Heart left ventricle (tissue), 16 donors: ENCODE results near the gene NAP1L4. TPM values are rescaled to one million over a fixed set of nuclear protein-coding genes. Genes with fewer than 3 reads are reported as not detected.
A peak's percentile ranks its signal among the peaks of the same experiment; 100 is the strongest.

Experiments
- ATAC-seq, 4 donors: fragments of 200-7000 bp; cut with Tn5 transposase; one replicate each; pipeline ENCODE4 v1.9.1; 2020 to 2022; ENCODE audit warnings: moderate library complexity in 4 of 4, mild to moderate bottlenecking in 3 of 4, moderate number of reproducible peaks in 1 of 4
- DNase-seq, 5 donors: peaks; one replicate each; pipeline ENCODE4 v3.0.0-alpha.2; 2020
- H3K27ac ChIP-seq, 12 donors: fragments of 200-600 bp; sonication (generic) in 4 of 12; one replicate each; pipeline versions ENCODE4 v1.5.0 to v1.8.0; 2016 to 2022; ENCODE audit warnings: mild to moderate bottlenecking in 2 of 12
- H3K27me3 ChIP-seq, 9 donors: fragments of 200-600 bp; sonication (generic) in 2 of 9; one replicate each; pipeline versions ENCODE4 v1.5.1 to v1.8.0; 2016 to 2022; ENCODE audit warnings: mild to moderate bottlenecking in 3 of 9
- H3K36me3 ChIP-seq, 9 donors: fragments of 200-600 bp; sonication (generic) in 2 of 9; one replicate each; pipeline versions ENCODE4 v1.5.0 to v1.8.0; 2018 to 2022; ENCODE audit warnings: mild to moderate bottlenecking in 2 of 9
- H3K4me1 ChIP-seq, 12 donors: fragments of 200-600 bp; sonication (generic) in 4 of 12; one replicate each; pipeline versions ENCODE4 v1.5.0 to v1.8.0; 2016 to 2022; ENCODE audit warnings: mild to moderate bottlenecking in 3 of 12
- H3K4me3 ChIP-seq, 12 donors: fragments of 200-600 bp; sonication (generic) in 4 of 12; one replicate each; pipeline versions ENCODE4 v1.5.0 to v1.8.0; 2017 to 2022; ENCODE audit warnings: mild to moderate bottlenecking in 9 of 12, moderate library complexity in 4 of 12
- H3K9me3 ChIP-seq, 12 donors: fragments of 200-600 bp; sonication (generic) in 4 of 12; one replicate each; pipeline versions ENCODE4 v1.5.0 to v1.8.0; 2016 to 2022; ENCODE audit warnings: mild to moderate bottlenecking in 1 of 12
- POLR2A ChIP-seq, 2 donors: fragments of 450-650 bp; IDR thresholded peaks; one replicate each; pipeline ENCODE4 v1.6.1; 2017; ENCODE audit warnings: antibody characterized with exemption in 2 of 2, mild to moderate bottlenecking in 2 of 2, moderate library complexity in 2 of 2
- WGBS, 4 donors: extraction: QIAGEN DNeasy Blood & Tissue Kit in 2 of 4; methylation state at CpG; one replicate each; pipeline versions ENCODE4 v1.1.5 to v1.1.7; 2013 to 2018; 5-methylcytosine and 5-hydroxymethylcytosine counted together
- intact Hi-C, 10 donors: fragments of 100-400 bp; cut with DNase I; formaldehyde crosslinking; loops; one replicate each; pipeline versions ENCODE4 v1.11.1 to v1.14.2; 2022
- polyA plus RNA-seq, 2 donors: library from polyadenylated mRNA; stranded (reverse); fragments of 200-250 nt; gene quantifications; one replicate each; pipeline ENCODE4 v1.2.3, GENCODE V29; 2013
- total RNA-seq, 9 donors: library from RNA; depleted of rRNA in 2 of 9; stranded (reverse); fragments of >200 nt in 2 of 9; fragmentation: NEBNext Ultra II Directional in 3 of 9; extraction: Animal tissue kit (Norgen Biotek cat#: 25700) in 3 of 9; gene quantifications; one replicate each; pipeline versions ENCODE4 v1.1.0 to v1.2.4, GENCODE V29; 2016 to 2023
- TF ChIP-seq, protein P1 (sequence below), 12 donors: fragments of 200-600 bp; sonication (generic) in 4 of 12; IDR thresholded peaks; one replicate each; pipeline versions ENCODE4 v1.5.0 to v1.8.0; 2018 to 2022; ENCODE audit warnings: antibody characterized with exemption in 12 of 12, mild to moderate bottlenecking in 5 of 12
- donor health status: ischemic (EF 13 %, LVEDD 7.1; RV severe dilation, severe dysfunction).
- donor health status: healthy with polysubstance abuse.
- donor health status: DM: no; HTN: yes; CAD: no.
- donor health status: DM: no; HTN: no; CAD: no.
- donor health status: ischemic (EF 25% LVEDD 6.9; RV normal size, moderate dysfunction).
- donor health status: ischemic (EF 25% LVEDD 5.7; RV mildly dilated, moderate dysfunction).
- donor health status: healthy.
- donor health status: DM: yes; HTN: yes; CAD: no.
- donor health status: ischemic (EF 35%, LVEDD 5.7; RV mildly dilated, moderate dysfunction).
- donor health status: nonischemic (EF 11% LVEDD 7.7; RV severe dilation, severe dysfunction).
- donor health status: DM: yes; HTN: yes; CAD: no.
- donor health status: PGD.
- donor health status: ischemic (EF 29% LVEDD 5.4; RV normal size, mild dysfunction).
- donor health status: nonischemic (EF 23%, LVEDD 6.1; RV moderate dilation, normal function).

Gene NAP1L4
- total and polyA plus RNA-seq, 11 donors, result 119 to 216 (median 167) TPM

DNA sequence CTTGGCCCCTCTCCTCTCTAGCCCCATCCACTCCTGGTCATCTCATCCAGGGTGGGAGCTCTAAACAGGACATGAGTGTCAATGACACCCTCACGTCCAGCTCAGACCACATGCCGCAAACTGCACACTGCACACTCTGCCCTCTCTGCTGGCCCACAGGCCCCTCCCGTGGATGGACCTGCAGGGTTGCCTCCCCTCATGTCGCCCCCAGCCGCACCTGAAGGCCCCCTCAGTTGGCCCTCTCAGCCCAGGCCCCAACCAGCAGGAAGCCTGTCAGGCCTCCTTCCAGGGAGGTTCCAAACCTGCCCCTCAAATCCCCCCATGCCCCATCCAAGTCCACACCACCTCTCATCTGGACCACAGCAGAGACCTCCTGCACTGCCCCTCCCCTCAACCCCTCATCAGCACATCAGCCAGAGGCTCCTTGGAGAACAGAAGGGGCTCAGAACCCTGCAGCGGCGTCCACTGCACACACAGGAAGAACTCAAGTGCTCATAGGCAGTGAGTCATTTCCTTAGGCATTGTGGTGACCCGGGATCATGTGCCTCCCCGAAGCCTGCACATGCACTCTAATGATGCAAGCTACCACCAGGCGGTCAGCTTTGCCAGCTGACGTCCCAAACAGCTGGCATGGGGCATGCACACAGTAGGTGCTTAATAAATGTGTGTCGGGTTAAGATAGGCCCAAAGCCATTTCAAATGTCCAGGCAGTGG is 93.6 kb downstream of the NAP1L4 start:
- 57 to 70% (median 66%) methylated on average over 9 to 12 of the region's 12 CpGs for WGBS, 4 donors
- Histone ChIP-seq H3K36me3 (no peaks in the 10 kb centered on the region), H3K4me1 (peaks cover 0 to 54% (median 17%) of the 10 kb centered on the region in 12 donors), H3K9me3 (no peaks in the 10 kb centered on the region), H3K4me3 (peak overlapping the region in 1 of 12 donors; percentile 33), H3K27ac (peak overlapping the region in 8 of 12 donors; percentile 22 to 88 (median 58)), H3K27me3 (no peaks in the 10 kb centered on the region)
- DNase-seq (peak; percentile 68 to 82 (median 74)), ATAC-seq (peak; percentile 21 to 71 (median 38))
- intact Hi-C loops, result loop anchor here in 4 of 10 donors (10.0 kb wide), 2 partner anchors 594 to 704 kb away; partner anchors contain the start of genes C11orf21 (in 2 of the 4) and TSPAN32 (in 2 of the 4)
- TF ChIP-seq, protein P1, sequence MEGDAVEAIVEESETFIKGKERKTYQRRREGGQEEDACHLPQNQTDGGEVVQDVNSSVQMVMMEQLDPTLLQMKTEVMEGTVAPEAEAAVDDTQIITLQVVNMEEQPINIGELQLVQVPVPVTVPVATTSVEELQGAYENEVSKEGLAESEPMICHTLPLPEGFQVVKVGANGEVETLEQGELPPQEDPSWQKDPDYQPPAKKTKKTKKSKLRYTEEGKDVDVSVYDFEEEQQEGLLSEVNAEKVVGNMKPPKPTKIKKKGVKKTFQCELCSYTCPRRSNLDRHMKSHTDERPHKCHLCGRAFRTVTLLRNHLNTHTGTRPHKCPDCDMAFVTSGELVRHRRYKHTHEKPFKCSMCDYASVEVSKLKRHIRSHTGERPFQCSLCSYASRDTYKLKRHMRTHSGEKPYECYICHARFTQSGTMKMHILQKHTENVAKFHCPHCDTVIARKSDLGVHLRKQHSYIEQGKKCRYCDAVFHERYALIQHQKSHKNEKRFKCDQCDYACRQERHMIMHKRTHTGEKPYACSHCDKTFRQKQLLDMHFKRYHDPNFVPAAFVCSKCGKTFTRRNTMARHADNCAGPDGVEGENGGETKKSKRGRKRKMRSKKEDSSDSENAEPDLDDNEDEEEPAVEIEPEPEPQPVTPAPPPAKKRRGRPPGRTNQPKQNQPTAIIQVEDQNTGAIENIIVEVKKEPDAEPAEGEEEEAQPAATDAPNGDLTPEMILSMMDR (IDR thresholded peaks at IDR 0.05), result no peak
- no peak for TF ChIP-seq POLR2A (IDR thresholded peaks at IDR 0.05)

DNA sequence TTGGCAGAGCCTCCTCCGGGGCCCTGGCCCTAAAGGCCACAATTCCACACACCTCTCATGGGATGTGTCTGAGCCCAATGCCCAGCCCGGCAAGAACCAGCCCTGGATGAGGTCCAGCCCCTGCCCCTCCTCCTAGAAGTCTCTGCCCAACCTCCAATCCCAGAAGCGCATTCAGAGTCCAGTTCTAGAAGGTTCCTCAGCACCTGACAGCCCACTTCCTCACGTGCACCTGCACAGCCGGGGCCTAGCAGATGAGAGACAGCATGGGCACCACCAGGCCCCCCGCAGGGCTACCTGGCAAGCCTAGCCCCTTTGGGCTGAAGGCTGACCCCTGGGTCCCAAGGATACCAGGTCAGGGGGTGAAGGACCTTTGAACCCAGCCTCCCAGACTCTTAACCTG is 95.1 kb downstream of the NAP1L4 start:
- 93 to 96% (median 95%) methylated on average over 6 of the region's 6 CpGs for WGBS, 4 donors
- H3K27me3 ChIP-seq, result no peaks in the 10 kb centered on the region
- TF ChIP-seq, protein P1 (IDR thresholded peaks at IDR 0.05), result no peak
- no peak for TF ChIP-seq POLR2A (IDR thresholded peaks at IDR 0.05)
- no peak overlapping the region for H3K4me3 ChIP-seq
- ATAC-seq (no peak), DNase-seq (no peak)
- no peaks in the 10 kb centered on the region for H3K36me3 ChIP-seq
- H3K4me1 ChIP-seq, result peaks cover 2 to 51% (median 17%) of the 10 kb centered on the region in 12 donors
- H3K9me3 ChIP-seq, result no peaks in the 10 kb centered on the region
- intact Hi-C loops, result loop anchor here in 4 of 10 donors (10.0 kb wide), 2 partner anchors 592 to 702 kb away; partner anchors contain the start of genes C11orf21 (in 2 of the 4) and TSPAN32 (in 2 of the 4)
- H3K27ac ChIP-seq, result no peak overlapping the region

DNA sequence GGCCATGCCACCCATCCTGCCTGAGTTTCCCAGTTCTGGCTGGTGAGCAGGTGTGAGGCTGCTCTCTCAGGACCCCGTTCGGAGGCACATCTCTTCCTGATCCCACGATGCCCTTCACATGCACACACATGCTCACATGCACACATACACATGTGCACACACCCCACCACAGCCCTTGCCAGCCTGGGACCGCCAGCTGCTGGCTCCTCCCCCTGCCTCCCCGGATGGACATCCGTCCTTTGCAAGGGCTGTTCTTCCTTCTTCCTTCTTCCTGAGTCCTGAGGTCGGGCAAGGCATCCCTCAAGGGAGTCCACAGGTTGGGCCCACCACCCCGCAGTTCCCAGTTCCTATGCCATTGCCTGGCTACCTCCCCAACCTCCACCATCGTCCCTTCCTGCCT is 96.1 kb downstream of the NAP1L4 start:
- 71 to 80% (median 74%) methylated on average over 9 of the region's 9 CpGs for WGBS, 4 donors
- Histone ChIP-seq H3K4me3 (no peak overlapping the region), H3K36me3 (no peaks in the 10 kb centered on the region), H3K27ac (no peak overlapping the region), H3K4me1 (peaks cover 5 to 52% (median 22%) of the 10 kb centered on the region in 12 donors), H3K27me3 (no peaks in the 10 kb centered on the region), H3K9me3 (no peaks in the 10 kb centered on the region)
- DNase-seq (no peak), ATAC-seq (no peak)
- intact Hi-C loops, result loop anchor here in 4 of 10 donors (10.0 kb wide), 2 partner anchors 591 to 701 kb away; partner anchors contain the start of genes C11orf21 (in 2 of the 4) and TSPAN32 (in 2 of the 4)
- no peak for TF ChIP-seq POLR2A (IDR thresholded peaks at IDR 0.05)
- TF ChIP-seq, protein P1 (IDR thresholded peaks at IDR 0.05), result no peak

Other genes starting within 250 kb of the NAP1L4 start
- gene CDKN1C, start 106.6 kb downstream of the NAP1L4 start, total RNA-seq, result 10 to 100 TPM; 18.8 to 39.1 (median 33.4) TPM
- gene CDKN1C, start 106.6 kb downstream of the NAP1L4 start, polyA plus RNA-seq, result 10 to 100 TPM; 31.4 to 42.5 TPM
- 1 to 10 TPM in 3 of 9 donors, under 1 TPM in 4, not detected in 2; 0.40 to 3.2 (median 0.93) TPM for gene PHLDA2, start 62.9 kb downstream of the NAP1L4 start, total RNA-seq
- 1 to 10 TPM; 1.5 to 9.2 TPM for gene PHLDA2, start 62.9 kb downstream of the NAP1L4 start, polyA plus RNA-seq
- 10 to 100 TPM; 10.2 to 29.3 (median 18.5) TPM for gene CARS1, start 65.1 kb upstream of the NAP1L4 start, total RNA-seq
- gene CARS1, start 65.1 kb upstream of the NAP1L4 start, polyA plus RNA-seq, result 10 to 100 TPM in 1 of 2 donors, 1 to 10 TPM in 1; 9.3 to 30.5 TPM
- 10 to 100 TPM; 10.1 to 27.7 (median 17.0) TPM for gene OSBPL5, start 173.0 kb upstream of the NAP1L4 start, total RNA-seq
- 10 to 100 TPM; 11.1 to 11.2 TPM for gene OSBPL5, start 173.0 kb upstream of the NAP1L4 start, polyA plus RNA-seq
- not detected for gene MRGPRG, start 226.5 kb upstream of the NAP1L4 start, total RNA-seq
- gene MRGPRG, start 226.5 kb upstream of the NAP1L4 start, polyA plus RNA-seq, result not detected
- gene MRGPRE, start 240.1 kb upstream of the NAP1L4 start, total RNA-seq, result 1 to 10 TPM in 1 of 9 donors, under 1 TPM in 5, not detected in 3; 0.30 to 2.3 (median 0.69) TPM
- under 1 TPM in 1 of 2 donors, not detected in 1; 0.53 TPM for gene MRGPRE, start 240.1 kb upstream of the NAP1L4 start, polyA plus RNA-seq